K562 (cell line): Measurements from ENCODE around the gene TRAPPC13. TPM values are rescaled to one million over a fixed set of nuclear protein-coding genes. Genes with fewer than 3 reads are reported as not detected.

Experiments
- ATAC-seq: fragments of 200-7000 bp; cut with Tn5 transposase; 3 replicates; pipeline ENCODE4 v1.9.1; 2020; ENCODE audit warnings: moderate library complexity
- BruUV-seq: library from RNA; stranded (reverse); fragments of 400-500 nt; replicated peaks from 2 replicates; lab custom pipeline; 2021; lab: Mats Ljungman, UMichigan
- CTCF ChIA-PET: fragments of 300-600 bp; formaldehyde crosslinking; extraction: SDS; loops from one replicate; lab custom pipeline; 2021; ENCODE audit warnings: low intra/inter-chr PET ratio; lab: Yijun Ruan, JAX
- POLR2A ChIA-PET: fragments of 300-600, 350-650 bp; sonication (Branson Sonifier 250); formaldehyde crosslinking; extraction: SDS; loops from one replicate; lab custom pipeline; 2021; ENCODE audit warnings: antibody characterized with exemption, inconsistent platforms; lab: Yijun Ruan, JAX
- DNase-seq, 4 experiments: peaks; one replicate each; pipeline versions ENCODE4 v3.0.0 to v3.0.0-alpha.2; 2011 to 2018; ENCODE audit warnings: low spot score in 3 of 4, mixed read lengths in 3 of 4; ENCODE audit errors: extremely low read depth in 1 of 4
- FAIRE-seq: peaks from 2 replicates; lab custom pipeline; 2011; peaks lifted over from hg19 to GRCh38; lab: Jason Lieb, UNC
- H2AFZ ChIP-seq: 2 replicates; pipeline ENCODE4 v1.6.0; 2011; ENCODE audit warnings: low read depth, low read length, control low read depth, inconsistent platforms
- H3K27ac ChIP-seq: fragments of 200-600 bp; 3 replicates; pipeline ENCODE4 v1.8.0; 2011; ENCODE audit warnings: low read depth, mild to moderate bottlenecking, control low read depth, inconsistent platforms, low read length, moderate library complexity, mixed read lengths; ENCODE audit errors: extremely low read depth
- H3K27me3 ChIP-seq, 2 experiments: fragments of 300-600 bp in 1 of 2; 2 replicates in 1 of 2; 3 replicates in 1 of 2; pipeline versions ENCODE4 v1.6.0 to v1.8.0; 2011; ENCODE audit warnings: inconsistent platforms in 2 of 2, low read length in 2 of 2, mild to moderate bottlenecking in 1 of 2, mixed read lengths in 1 of 2, moderate library complexity in 1 of 2; ENCODE audit not compliant: control insufficient read depth in 2 of 2, insufficient read depth in 2 of 2
- H3K36me3 ChIP-seq: fragments of 300-600 bp; 3 replicates; pipeline ENCODE4 v1.8.0; 2011; ENCODE audit warnings: mild to moderate bottlenecking, low read length, inconsistent platforms; ENCODE audit not compliant: control insufficient read depth, insufficient read depth
- H3K4me1 ChIP-seq, 2 experiments: fragments of 200-600 bp in 1 of 2; replicated peaks in 1 of 2; 2 replicates in 1 of 2; 3 replicates in 1 of 2; pipeline versions ENCODE4 v1.5.1 to v1.8.0; 2011; ENCODE audit warnings: inconsistent platforms in 2 of 2, low read length in 2 of 2, mild to moderate bottlenecking in 1 of 2, mixed read lengths in 1 of 2, moderate library complexity in 1 of 2; ENCODE audit not compliant: control insufficient read depth in 2 of 2, insufficient read depth in 2 of 2
- H3K4me2 ChIP-seq: 2 replicates; pipeline ENCODE4 v1.6.1; 2011; ENCODE audit warnings: low read length, control low read depth, inconsistent platforms, mixed read lengths; ENCODE audit not compliant: insufficient read depth
- H3K4me3 ChIP-seq: fragments of 200-600 bp; sonication (generic), shearing (Covaris generic); 2 replicates; pipeline ENCODE4 v1.5.1; 2016; ENCODE audit warnings: control low read depth, inconsistent platforms
- H3K79me2 ChIP-seq: fragments of 200-600 bp; 3 replicates; pipeline ENCODE4 v1.8.0; 2011; ENCODE audit warnings: low read length, inconsistent platforms; ENCODE audit not compliant: control insufficient read depth, insufficient read depth
- H3K9ac ChIP-seq, 2 experiments: 2 replicates each; pipeline versions ENCODE4 v1.6.0 to v1.6.1; 2011; ENCODE audit warnings: low read depth in 2 of 2, low read length in 2 of 2, control low read depth in 1 of 2, inconsistent platforms in 1 of 2, mild to moderate bottlenecking in 1 of 2, mixed read lengths in 1 of 2; ENCODE audit not compliant: insufficient read depth in 1 of 2
- H3K9me1 ChIP-seq: one replicate; pipeline ENCODE4 v1.6.0; 2011; ENCODE audit warnings: inconsistent platforms, mild to moderate bottlenecking, low read length, moderate library complexity; ENCODE audit not compliant: control insufficient read depth, insufficient read depth
- H3K9me3 ChIP-seq: replicated peaks from 2 replicates; pipeline ENCODE4 v1.5.1; 2011; ENCODE audit warnings: low read depth, low read length, inconsistent platforms; ENCODE audit not compliant: control insufficient read depth, insufficient read depth
- H4K20me1 ChIP-seq: replicated peaks from 2 replicates; pipeline ENCODE4 v1.6.1; 2011; ENCODE audit warnings: low read length, inconsistent platforms, mixed read lengths; ENCODE audit not compliant: control insufficient read depth, insufficient read depth
- CREBBP ChIP-seq: IDR thresholded peaks from one replicate; pipeline ENCODE4 v1.6.1; 2012; ENCODE audit warnings: low read depth, mild to moderate bottlenecking, control low read depth, inconsistent platforms, low read length
- CSDE1 ChIP-seq, 2 experiments: fragments of 450-650 bp; IDR thresholded peaks; 2 replicates each; pipeline ENCODE4 v1.6.1; 2016; ENCODE audit warnings: mild to moderate bottlenecking in 1 of 2
- FOSL1 ChIP-seq: fragments of 200-800 bp; sonication (Bioruptor generic); conservative IDR thresholded peaks from 2 replicates; pipeline ENCODE4 v1.6.1; 2016; ENCODE audit warnings: missing genetic modification characterization, missing compliant biosample characterization
- RAD21 ChIP-seq, 2 experiments: fragments of 250-450 bp in 1 of 2; fragments of 450-650 bp in 1 of 2; sonication (Bioruptor Pico) in 1 of 2; formaldehyde crosslinking in 1 of 2; IDR thresholded peaks in 1 of 2; conservative IDR thresholded peaks in 1 of 2; 2 replicates each; pipeline versions ENCODE4 v1.4.0 to v1.8.0; 2020 to 2022; ENCODE audit warnings: mild to moderate bottlenecking in 2 of 2, moderate library complexity in 1 of 2
- TAF7 ChIP-seq: fragments of 450-650 bp; IDR thresholded peaks from 2 replicates; pipeline ENCODE4 v1.6.1; 2016; ENCODE audit warnings: missing genetic modification characterization, missing compliant biosample characterization
- ZFP30 ChIP-seq: fragments of 250-450 bp; sonication (Bioruptor Pico); IDR thresholded peaks from 2 replicates; pipeline ENCODE4 v1.8.0; 2022; ENCODE audit warnings: moderate library complexity, mild to moderate bottlenecking, inconsistent platforms, borderline replicate concordance
- WGBS: fragments of 100-300 bp; shearing (Covaris generic); methylation state at CpG from one replicate; pipeline ENCODE4 v1.1.6; 2016; ENCODE audit warnings: low coverage, mixed read lengths; ENCODE audit not compliant: insufficient coverage; ENCODE audit errors: missing lambda C conversion rate; 5-methylcytosine and 5-hydroxymethylcytosine counted together
- in situ Hi-C: fragments of 300-500 bp; cut with MboI; formaldehyde crosslinking; loops from 4 replicates; pipeline ENCODE4 v1.15.0; 2018; ENCODE audit warnings: inconsistent platforms, mixed read lengths
- intact Hi-C: fragments of 100-400 bp; cut with micrococcal nuclease; formaldehyde crosslinking; loops from 2 replicates; pipeline ENCODE4 v1.14.2; 2022
- polyA plus RNA-seq, 8 experiments: library from polyadenylated mRNA; depleted of rRNA in 4 of 8; stranded (reverse) in 5 of 8; unstranded in 3 of 8; fragments of >200 nt; fragmentation: Nextera tagmentation in 2 of 8; fragmentation: Illumina TruSeq in 1 of 8; extraction: Ambion mirVana in 2 of 8; extraction: Trizol in 1 of 8; gene quantifications; 2 replicates each; pipeline versions ENCODE4 v1.2.1 to v1.2.3, GENCODE V29; 2011 to 2014; ENCODE audit warnings: inconsistent platforms in 1 of 8, missing spikeins in 1 of 8
- total RNA-seq, 7 experiments: library from RNA; depleted of rRNA in 6 of 7; stranded (reverse); fragments of >200 nt in 6 of 7; fragmentation: Illumina TruSeq in 2 of 7; extraction: Trizol in 2 of 7; gene quantifications; 2 replicates each; pipeline versions ENCODE4 v1.2.1 to v1.2.3, GENCODE V29; 2011 to 2021; ENCODE audit warnings: low replicate concordance in 1 of 7
- TF ChIP-seq, protein P1 (sequence below): sonication (generic); formaldehyde crosslinking; IDR thresholded peaks from 2 replicates; pipeline ENCODE4 v1.8.1; 2023; ENCODE audit warnings: mild to moderate bottlenecking, missing genetic modification reagents
- TF ChIP-seq, protein P2 (sequence below): fragments of 250-450 bp; sonication (Bioruptor Pico); IDR thresholded peaks from 2 replicates; pipeline ENCODE4 v1.5.1; 2021; ENCODE audit warnings: mild to moderate bottlenecking

TRAPPC13 gene
- total and polyA plus RNA-seq, 9 of the 15 experiments (the other 6 are each of a cell fraction or from before 2014, with no cell fraction given): 16.2 to 43.8 (median 24.0) TPM

DNA sequence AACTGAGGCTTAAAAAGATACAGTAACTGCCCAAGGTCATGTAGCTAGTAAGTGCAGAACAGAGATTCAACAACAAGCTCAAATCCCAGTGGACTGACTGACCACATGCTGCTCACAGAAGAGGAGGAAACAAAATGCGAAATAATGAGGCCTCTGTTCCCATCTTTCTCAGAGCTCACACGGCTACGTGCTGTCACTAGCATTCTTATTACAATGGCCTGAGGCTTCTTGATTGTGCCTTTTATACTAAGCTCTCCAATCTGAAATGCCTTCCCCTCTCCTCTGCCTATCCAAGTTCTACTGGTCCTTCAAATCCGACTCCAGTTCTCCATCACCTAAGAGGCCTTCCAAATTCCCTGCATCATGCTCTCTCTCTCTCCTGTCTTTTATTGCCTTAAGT is 71.1 kb downstream of the TRAPPC13 start:
- Histone ChIP-seq H3K9ac (no peak overlapping the region), H3K4me2 (no peak overlapping the region), H3K4me1 (no peaks in the 10 kb centered on the region), H3K79me2 (no peaks in the 10 kb centered on the region), H3K27ac (no peak overlapping the region), H3K4me3 (no peak overlapping the region), H3K27me3 (no peaks in the 10 kb centered on the region), H4K20me1 (no peaks in the 10 kb centered on the region), H3K36me3 (no peaks in the 10 kb centered on the region), H3K9me3 (no peaks in the 10 kb centered on the region), H3K9me1 (no peaks in the 10 kb centered on the region), H2AFZ (no peak overlapping the region)
- FAIRE-seq: no peak
- DNase-seq: no peak
- ChIA-PET CTCF (no interaction called here), POLR2A (interaction anchor here (0.8 to 1.3 kb wide), 2 partner anchors 10 to 30 kb away, joined by 3 read pairs; no protein-coding TSS in a partner anchor)
- TF ChIP-seq FOSL1 (tag) (no peak), CREBBP (no peak), ZFP30 (CRISPR knock-in tag) (no peak), RAD21 (CRISPR knock-in tag; conservative IDR thresholded peaks at IDR 0.05 in 1 of 2, IDR thresholded peaks at IDR 0.05 in 1 of 2) (no peak), CSDE1 (IDR thresholded peaks at IDR 0.05) (no peak), TAF7 (no peak)
- TF ChIP-seq, protein P1, sequence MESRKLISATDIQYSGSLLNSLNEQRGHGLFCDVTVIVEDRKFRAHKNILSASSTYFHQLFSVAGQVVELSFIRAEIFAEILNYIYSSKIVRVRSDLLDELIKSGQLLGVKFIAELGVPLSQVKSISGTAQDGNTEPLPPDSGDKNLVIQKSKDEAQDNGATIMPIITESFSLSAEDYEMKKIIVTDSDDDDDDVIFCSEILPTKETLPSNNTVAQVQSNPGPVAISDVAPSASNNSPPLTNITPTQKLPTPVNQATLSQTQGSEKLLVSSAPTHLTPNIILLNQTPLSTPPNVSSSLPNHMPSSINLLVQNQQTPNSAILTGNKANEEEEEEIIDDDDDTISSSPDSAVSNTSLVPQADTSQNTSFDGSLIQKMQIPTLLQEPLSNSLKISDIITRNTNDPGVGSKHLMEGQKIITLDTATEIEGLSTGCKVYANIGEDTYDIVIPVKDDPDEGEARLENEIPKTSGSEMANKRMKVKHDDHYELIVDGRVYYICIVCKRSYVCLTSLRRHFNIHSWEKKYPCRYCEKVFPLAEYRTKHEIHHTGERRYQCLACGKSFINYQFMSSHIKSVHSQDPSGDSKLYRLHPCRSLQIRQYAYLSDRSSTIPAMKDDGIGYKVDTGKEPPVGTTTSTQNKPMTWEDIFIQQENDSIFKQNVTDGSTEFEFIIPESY (CRISPR knock-in tag): no peak
- TF ChIP-seq, protein P2, sequence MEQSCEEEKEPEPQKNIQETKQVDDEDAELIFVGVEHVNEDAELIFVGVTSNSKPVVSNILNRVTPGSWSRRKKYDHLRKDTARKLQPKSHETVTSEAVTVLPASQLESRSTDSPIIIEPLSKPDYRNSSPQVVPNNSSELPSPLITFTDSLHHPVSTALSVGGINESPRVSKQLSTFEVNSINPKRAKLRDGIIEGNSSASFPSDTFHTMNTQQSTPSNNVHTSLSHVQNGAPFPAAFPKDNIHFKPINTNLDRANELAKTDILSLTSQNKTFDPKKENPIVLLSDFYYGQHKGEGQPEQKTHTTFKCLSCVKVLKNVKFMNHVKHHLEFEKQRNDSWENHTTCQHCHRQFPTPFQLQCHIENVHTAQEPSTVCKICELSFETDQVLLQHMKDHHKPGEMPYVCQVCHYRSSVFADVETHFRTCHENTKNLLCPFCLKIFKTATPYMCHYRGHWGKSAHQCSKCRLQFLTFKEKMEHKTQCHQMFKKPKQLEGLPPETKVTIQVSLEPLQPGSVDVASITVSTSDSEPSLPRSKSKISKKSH (CRISPR knock-in tag): no peak
- no peak for ATAC-seq
- intact Hi-C loops: no loop called here
- in situ Hi-C loops: no loop called here
- 62% methylated on average over 4 of the region's 4 CpGs for WGBS
- BruUV-seq: no TSS peak
